Measurements from ENCODE around the gene CUL9. TPM values are rescaled to one million over a fixed set of nuclear protein-coding genes. Genes with fewer than 3 reads are reported as not detected.

Gene CUL9
- total and polyA plus RNA-seq, 2 experiments from 2014 or later, result 2.6 to 11.3 TPM

DNA sequence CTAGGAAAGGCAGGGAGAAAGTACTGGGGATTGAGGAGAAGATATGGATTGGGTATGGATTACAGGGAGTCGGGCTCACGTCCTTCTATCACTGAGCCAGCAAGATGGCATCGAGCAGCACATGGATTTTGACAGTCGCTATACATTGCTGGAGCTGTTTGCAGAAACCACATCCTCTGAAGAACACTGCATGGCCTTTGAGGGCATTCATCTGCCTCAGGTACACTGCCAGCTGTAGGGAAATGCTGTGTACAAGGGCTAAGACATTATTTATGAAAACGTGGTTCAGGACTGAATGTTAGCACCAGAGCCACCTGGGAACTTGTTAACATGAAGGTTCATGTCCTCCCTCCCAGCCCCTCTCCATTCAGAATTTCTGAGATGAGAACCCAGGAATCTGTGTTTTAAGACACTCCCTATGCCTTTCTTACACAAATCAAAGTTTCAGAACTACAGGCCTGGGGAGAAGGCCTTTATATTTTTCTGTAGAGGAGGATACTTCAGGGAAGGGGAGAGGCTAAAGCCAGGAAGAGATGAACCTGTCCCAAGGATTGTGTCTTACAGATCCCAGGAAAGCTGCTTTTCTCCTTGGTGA lies 3.5 kb downstream of the CUL9 start (continued):
- TF ChIP-seq, protein P1, sequence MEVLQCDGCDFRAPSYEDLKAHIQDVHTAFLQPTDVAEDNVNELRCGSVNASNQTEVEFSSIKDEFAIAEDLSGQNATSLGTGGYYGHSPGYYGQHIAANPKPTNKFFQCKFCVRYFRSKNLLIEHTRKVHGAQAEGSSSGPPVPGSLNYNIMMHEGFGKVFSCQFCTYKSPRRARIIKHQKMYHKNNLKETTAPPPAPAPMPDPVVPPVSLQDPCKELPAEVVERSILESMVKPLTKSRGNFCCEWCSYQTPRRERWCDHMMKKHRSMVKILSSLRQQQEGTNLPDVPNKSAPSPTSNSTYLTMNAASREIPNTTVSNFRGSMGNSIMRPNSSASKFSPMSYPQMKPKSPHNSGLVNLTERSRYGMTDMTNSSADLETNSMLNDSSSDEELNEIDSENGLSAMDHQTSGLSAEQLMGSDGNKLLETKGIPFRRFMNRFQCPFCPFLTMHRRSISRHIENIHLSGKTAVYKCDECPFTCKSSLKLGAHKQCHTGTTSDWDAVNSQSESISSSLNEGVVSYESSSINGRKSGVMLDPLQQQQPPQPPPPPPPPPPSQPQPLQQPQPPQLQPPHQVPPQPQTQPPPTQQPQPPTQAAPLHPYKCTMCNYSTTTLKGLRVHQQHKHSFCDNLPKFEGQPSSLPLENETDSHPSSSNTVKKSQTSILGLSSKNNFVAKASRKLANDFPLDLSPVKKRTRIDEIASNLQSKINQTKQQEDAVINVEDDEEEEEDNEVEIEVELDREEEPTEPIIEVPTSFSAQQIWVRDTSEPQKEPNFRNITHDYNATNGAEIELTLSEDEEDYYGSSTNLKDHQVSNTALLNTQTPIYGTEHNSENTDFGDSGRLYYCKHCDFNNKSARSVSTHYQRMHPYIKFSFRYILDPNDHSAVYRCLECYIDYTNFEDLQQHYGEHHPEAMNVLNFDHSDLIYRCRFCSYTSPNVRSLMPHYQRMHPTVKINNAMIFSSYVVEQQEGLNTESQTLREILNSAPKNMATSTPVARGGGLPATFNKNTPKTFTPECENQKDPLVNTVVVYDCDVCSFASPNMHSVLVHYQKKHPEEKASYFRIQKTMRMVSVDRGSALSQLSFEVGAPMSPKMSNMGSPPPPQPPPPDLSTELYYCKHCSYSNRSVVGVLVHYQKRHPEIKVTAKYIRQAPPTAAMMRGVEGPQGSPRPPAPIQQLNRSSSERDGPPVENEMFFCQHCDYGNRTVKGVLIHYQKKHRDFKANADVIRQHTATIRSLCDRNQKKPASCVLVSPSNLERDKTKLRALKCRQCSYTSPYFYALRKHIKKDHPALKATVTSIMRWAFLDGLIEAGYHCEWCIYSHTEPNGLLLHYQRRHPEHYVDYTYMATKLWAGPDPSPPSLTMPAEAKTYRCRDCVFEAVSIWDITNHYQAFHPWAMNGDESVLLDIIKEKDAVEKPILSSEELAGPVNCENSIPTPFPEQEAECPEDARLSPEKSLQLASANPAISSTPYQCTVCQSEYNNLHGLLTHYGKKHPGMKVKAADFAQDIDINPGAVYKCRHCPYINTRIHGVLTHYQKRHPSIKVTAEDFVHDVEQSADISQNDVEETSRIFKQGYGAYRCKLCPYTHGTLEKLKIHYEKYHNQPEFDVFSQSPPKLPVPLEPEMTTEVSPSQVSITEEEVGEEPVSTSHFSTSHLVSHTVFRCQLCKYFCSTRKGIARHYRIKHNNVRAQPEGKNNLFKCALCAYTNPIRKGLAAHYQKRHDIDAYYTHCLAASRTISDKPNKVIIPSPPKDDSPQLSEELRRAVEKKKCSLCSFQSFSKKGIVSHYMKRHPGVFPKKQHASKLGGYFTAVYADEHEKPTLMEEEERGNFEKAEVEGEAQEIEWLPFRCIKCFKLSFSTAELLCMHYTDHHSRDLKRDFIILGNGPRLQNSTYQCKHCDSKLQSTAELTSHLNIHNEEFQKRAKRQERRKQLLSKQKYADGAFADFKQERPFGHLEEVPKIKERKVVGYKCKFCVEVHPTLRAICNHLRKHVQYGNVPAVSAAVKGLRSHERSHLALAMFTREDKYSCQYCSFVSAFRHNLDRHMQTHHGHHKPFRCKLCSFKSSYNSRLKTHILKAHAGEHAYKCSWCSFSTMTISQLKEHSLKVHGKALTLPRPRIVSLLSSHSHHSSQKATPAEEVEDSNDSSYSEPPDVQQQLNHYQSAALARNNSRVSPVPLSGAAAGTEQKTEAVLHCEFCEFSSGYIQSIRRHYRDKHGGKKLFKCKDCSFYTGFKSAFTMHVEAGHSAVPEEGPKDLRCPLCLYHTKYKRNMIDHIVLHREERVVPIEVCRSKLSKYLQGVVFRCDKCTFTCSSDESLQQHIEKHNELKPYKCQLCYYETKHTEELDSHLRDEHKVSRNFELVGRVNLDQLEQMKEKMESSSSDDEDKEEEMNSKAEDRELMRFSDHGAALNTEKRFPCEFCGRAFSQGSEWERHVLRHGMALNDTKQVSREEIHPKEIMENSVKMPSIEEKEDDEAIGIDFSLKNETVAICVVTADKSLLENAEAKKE (CRISPR knock-in tag; IDR thresholded peaks at IDR 0.05), result no peak

DNA sequence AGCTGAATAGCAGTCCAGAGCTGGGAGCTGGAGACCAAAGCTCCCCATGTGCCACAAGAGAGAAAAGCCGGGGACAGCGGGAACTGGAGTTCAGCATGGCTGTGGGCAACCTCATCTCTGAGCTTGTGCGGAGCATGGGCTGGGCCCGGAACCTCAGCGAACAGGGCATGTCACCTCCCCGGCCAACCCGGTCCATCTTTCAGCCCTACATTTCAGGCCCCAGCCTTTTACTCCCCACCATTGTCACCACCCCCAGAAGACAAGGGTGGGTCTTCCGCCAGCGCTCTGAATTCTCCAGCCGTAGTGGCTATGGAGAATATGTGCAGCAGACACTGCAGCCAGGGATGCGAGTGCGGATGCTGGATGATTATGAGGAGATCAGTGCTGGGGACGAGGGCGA lies 4.0 kb downstream of the CUL9 start:
- H3K4me2 ChIP-seq, result no peak overlapping the region
- H3K9me2 ChIP-seq (ENCODE audit: insufficient read depth), result no peaks in the 10 kb centered on the region
- no peak overlapping the region for H3K4me3 ChIP-seq
- H3K36me3 Mint-ChIP-seq (ENCODE audit: low read depth), result peaks cover 7% of the 10 kb centered on the region
- no peak overlapping the region for H2AFZ ChIP-seq
- H3K79me2 ChIP-seq (replicated peaks; ENCODE audit: insufficient read depth), result no peaks in the 10 kb centered on the region
- no peaks in the 10 kb centered on the region for H4K20me1 ChIP-seq (replicated peaks; ENCODE audit: insufficient read depth)
- no peaks in the 10 kb centered on the region for H3K27me3 ChIP-seq (ENCODE audit: insufficient read depth)
- H3K4me1 ChIP-seq (ENCODE audit: insufficient read depth), result peaks cover 11% of the 10 kb centered on the region; the same call in 1 of the 2 replicates
- DNase-seq (ENCODE audit: low spot score) (no peak), ATAC-seq (no peak)
- H3K36me3 ChIP-seq (ENCODE audit: insufficient read depth), result no peaks in the 10 kb centered on the region
- no peaks in the 10 kb centered on the region for H3K9me3 Mint-ChIP-seq
- H3K27ac ChIP-seq (ENCODE audit: low read depth), result no peak overlapping the region
- peaks cover 20% of the 10 kb centered on the region for H3K27me3 Mint-ChIP-seq (ENCODE audit: insufficient read depth, low read depth, poor library complexity)
- H3F3A ChIP-seq (replicated peaks; ENCODE audit: low read depth), result 0 out of 2 replicates have a peak, but pooled peaks cover 3% of the 10 kb centered on the region
- H3K4me1 Mint-ChIP-seq, result peaks cover 16% of the 10 kb centered on the region
- no peak overlapping the region for H3K4me3 Mint-ChIP-seq
- no peak overlapping the region for H3K27ac Mint-ChIP-seq
- TF ChIP-seq POLR2AphosphoS5 (IDR thresholded peaks at IDR 0.05; ENCODE audit: low read depth) (no peak), NANOG (IDR thresholded peaks at IDR 0.05; ENCODE audit: borderline replicate concordance) (no peak), CREB1 (CRISPR knock-in tag; IDR thresholded peaks at IDR 0.05; ENCODE audit: low read depth) (no peak), STAT1 (IDR thresholded peaks at IDR 0.05; ENCODE audit: unreplicated experiment) (no peak), ETS1 (IDR thresholded peaks at IDR 0.05) (no peak), EZH2phosphoT487 (IDR thresholded peaks at IDR 0.05; ENCODE audit: unreplicated experiment) (no peak), ZNF331 (CRISPR knock-in tag; IDR thresholded peaks at IDR 0.05; ENCODE audit: low read depth) (no peak), ZNF114 (CRISPR knock-in tag; IDR thresholded peaks at IDR 0.05) (no peak)
- TF ChIP-seq, protein P1 (CRISPR knock-in tag; IDR thresholded peaks at IDR 0.05), result no peak
